GM18951 (cell line): ENCODE measurements around the gene CNTN1.

Experiments used
- POLR2A ChIP-seq: IDR thresholded peaks from 4 replicates; pipeline ENCODE4 v1.6.1; 2011; ENCODE audit warnings: mild to moderate bottlenecking; ENCODE audit not compliant: insufficient read length, insufficient read depth; ENCODE audit errors: extremely low read depth
- in situ Hi-C: fragments of 300-500 bp; cut with MboI; formaldehyde crosslinking; loops from one replicate; pipeline ENCODE4 v1.12.0; 2022; ENCODE audit warnings: low sequenced_read_pairs, mixed read lengths, inconsistent platforms; ENCODE audit not compliant: unreplicated experiment

CNTN1 gene

GRCh38 chr12:40691913-40692764 is at the start of gene CNTN1:
Gene CNTN1, plus strand, starts transcription at chr12:40692439.
- in situ Hi-C loops: no loop called here
- no peak for TF ChIP-seq POLR2A

GRCh38 chr12:40643506-40643905 is 48.7 kb upstream of the CNTN1 start:
- in situ Hi-C loops: no loop called here
- no peak for TF ChIP-seq POLR2A

GRCh38 chr12:40643976-40644375 is 48.3 kb upstream of the CNTN1 start:
- in situ Hi-C loops: no loop called here
- no peak for TF ChIP-seq POLR2A

DNA sequence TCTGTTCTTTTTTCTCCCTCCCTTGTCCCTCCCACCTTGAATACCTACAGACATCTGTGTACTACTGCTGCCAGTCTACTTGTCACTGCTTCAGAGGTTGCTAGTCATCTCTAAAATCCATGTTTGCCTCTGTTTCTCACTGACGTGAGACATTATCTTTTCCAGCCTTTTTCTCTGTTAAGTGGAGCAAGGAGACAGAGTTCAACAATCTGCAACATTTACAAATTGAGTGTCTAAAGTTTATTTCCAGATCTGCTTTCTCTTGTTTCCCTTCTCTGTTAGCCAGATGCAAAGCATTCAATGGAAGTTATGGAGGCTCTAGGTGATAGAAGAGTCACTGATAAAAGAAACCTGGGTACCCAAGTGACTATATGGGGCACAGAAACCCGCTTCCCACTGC is 47.5 kb upstream of the CNTN1 start:
- in situ Hi-C loops: no loop called here
- no peak for TF ChIP-seq POLR2A

- in situ Hi-C loops: no loop called here
- no peak for TF ChIP-seq POLR2A
These were observed 46.9 kb upstream of the CNTN1 start for GRCh38 chr12:40645361-40645760.

DNA sequence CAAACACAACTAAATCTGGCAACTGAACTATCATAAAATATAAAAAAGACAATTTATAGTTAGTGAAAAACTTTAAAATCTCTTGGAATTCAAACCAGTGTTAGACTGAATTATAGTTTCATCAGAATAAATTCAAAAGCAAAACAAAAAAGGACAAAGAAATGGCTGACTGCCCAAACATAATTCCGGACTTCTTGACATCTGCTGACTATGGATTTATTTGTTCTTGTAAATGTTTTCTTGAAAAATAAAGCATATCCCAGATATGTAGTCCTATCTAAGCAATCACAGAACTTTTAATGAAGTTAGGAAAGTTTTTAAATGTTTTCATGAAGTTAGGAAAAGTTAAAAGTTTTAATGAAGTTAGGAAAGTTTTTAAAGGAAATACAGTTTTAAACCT is 45.8 kb upstream of the CNTN1 start:
- no peak for TF ChIP-seq POLR2A
- in situ Hi-C loops: no loop called here

DNA sequence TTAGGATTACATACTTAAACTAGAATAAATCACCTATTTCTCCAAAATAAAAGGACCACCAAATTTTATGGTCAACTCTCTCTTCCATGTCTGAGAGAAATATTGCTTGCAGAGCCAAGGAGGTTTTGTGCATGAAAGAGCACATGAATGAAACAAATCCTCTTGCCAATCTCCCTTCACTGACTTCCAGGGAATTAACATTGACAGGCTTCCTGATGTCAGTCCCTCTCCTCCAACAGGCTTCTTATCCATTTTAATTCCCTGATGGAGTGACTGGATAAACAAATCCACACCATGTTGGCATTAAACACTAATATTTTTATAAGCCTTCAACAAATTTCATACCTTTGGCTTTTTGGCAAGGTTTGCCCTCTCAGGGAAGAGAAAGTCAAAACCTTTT is 45.3 kb upstream of the CNTN1 start:
- in situ Hi-C loops: no loop called here

DNA sequence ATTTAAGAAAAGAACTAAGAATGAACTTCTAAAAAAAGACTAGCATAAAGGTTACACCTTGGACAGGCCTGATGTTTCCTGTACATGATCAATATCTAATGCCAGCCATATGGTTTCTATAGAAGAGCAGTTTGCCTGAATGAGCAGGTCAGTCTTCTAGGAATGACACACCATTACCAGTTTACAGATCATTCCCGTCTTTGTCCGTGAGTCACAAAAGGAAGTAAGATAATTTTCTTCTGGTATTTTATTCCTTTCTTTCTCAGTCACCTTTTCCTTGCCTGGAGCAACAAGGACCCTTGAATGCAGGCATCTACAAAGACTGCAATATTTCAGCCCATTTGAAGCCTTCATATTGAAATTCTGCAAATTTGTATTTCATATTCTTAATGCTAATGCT is 44.6 kb upstream of the CNTN1 start:
- in situ Hi-C loops: no loop called here

More for the DNA sequence above, 45.3 kb upstream of the CNTN1 start:
- no peak for TF ChIP-seq POLR2A

GRCh38 chr12:40648519-40648918 is 43.7 kb upstream of the CNTN1 start:
- in situ Hi-C loops: no loop called here
- no peak for TF ChIP-seq POLR2A

More for the DNA sequence above, 44.6 kb upstream of the CNTN1 start:
- TF ChIP-seq POLR2A: no peak

GRCh38 chr12:40650038-40650704 is 42.1 kb upstream of the CNTN1 start:
- TF ChIP-seq POLR2A: no peak
- in situ Hi-C loops: no loop called here

DNA sequence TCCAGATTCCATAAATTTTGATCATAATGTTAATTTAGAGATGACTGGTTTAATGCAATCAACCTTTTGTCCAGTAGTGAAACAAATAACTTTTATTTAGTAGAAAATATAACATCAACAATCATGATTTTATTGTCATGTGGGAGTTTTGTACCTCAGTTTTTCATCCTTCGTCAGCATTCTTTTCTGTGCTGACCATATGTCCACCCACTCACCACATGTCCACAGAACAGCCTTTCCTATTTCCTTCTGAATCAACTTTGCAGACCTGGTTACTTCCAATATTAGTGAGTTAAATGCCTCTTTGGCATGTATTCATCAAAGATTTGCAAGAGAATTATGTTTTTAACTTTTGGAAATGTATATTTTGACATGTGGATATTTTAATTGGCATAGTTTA is 36.8 kb upstream of the CNTN1 start:
- in situ Hi-C loops: no loop called here
- TF ChIP-seq POLR2A: no peak

DNA sequence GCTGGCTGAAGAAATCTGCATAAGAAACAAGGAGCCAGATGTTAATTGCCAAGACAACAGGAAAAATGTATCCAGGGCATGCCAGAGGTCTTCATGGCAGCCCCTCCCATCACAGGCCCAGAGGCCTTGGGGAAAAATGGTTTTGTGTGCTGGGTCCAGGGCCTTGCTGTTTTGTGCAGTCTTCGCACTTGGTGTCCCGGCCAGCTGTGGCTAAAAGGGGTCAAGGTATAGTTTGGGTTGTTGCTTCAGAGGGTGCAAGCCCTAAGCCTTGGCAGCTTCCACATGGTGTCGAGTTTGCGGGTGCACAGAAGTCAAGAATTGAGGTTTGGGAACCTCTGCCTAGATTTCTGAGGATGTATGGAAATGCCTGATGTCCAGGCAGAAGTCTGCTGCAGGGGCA is 29.9 kb upstream of the CNTN1 start:
- TF ChIP-seq POLR2A: no peak
- in situ Hi-C loops: no loop called here

DNA sequence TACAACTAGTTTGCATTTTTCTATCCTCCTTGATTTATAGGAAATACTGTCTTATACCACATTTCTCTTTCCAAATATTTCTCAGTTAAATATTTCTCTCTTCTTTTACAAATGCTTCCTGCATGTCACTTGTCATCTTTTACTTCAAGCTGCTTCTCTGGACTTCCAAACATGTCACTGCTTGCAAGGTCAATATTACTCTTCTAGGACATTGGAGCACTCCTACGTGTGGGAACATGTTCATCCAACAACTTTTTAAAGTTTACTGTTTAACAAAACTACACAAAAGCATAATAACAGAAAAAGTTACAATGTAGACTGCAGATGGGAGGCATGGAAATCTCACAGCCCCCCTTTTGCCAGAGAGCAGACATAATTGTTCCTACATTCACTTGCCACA is 28.5 kb upstream of the CNTN1 start:
- in situ Hi-C loops: no loop called here
- TF ChIP-seq POLR2A: no peak

- no peak for TF ChIP-seq POLR2A
- in situ Hi-C loops: no loop called here
These were observed 24.1 kb upstream of the CNTN1 start for GRCh38 chr12:40668099-40668529.

- TF ChIP-seq POLR2A: no peak
- in situ Hi-C loops: no loop called here
These were observed 19.4 kb upstream of the CNTN1 start for GRCh38 chr12:40672741-40673271.
